Esophagus squamous epithelium (tissue), 4 donors: ENCODE results near the gene ARAP1.

ENCODE experiments used
- POLR2A ChIP-seq, 4 donors: fragments of 450-650 bp; IDR thresholded peaks; one replicate each; pipeline ENCODE4 v1.6.1; 2017; ENCODE audit warnings: antibody characterized with exemption in 4 of 4, mild to moderate bottlenecking in 4 of 4, moderate library complexity in 3 of 4
- TF ChIP-seq, protein P1 (sequence below), 6 experiments: fragments of 450-650 bp in 4 of 6; fragments of 200-600 bp in 2 of 6; sonication (generic) in 2 of 6; IDR thresholded peaks; one replicate each; pipeline ENCODE4 v1.5.1; 2016 to 2019; ENCODE audit warnings: antibody characterized with exemption in 6 of 6, mild to moderate bottlenecking in 4 of 6, moderate library complexity in 4 of 6

DNA sequence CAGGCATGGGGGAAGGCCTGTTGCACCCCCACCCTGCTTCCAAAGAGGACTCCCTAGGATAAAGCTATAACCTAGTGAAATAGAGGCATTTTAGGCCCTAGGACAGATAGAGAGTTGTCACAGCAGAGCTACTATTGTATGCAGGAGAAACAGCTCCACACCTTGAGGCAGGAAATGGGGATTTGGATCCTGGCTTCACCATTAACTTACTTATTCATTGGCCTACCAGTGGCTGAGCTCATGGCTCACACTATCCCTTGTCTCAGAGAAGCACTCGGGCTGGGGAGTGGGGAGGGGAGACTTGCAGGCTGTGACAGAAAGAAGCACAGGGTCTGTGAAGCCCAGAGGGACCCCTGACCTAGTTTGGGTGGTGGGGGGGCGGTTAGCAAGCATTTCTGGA is 77.0 kb downstream of the ARAP1 start:
- TF ChIP-seq, protein P1, sequence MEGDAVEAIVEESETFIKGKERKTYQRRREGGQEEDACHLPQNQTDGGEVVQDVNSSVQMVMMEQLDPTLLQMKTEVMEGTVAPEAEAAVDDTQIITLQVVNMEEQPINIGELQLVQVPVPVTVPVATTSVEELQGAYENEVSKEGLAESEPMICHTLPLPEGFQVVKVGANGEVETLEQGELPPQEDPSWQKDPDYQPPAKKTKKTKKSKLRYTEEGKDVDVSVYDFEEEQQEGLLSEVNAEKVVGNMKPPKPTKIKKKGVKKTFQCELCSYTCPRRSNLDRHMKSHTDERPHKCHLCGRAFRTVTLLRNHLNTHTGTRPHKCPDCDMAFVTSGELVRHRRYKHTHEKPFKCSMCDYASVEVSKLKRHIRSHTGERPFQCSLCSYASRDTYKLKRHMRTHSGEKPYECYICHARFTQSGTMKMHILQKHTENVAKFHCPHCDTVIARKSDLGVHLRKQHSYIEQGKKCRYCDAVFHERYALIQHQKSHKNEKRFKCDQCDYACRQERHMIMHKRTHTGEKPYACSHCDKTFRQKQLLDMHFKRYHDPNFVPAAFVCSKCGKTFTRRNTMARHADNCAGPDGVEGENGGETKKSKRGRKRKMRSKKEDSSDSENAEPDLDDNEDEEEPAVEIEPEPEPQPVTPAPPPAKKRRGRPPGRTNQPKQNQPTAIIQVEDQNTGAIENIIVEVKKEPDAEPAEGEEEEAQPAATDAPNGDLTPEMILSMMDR (IDR thresholded peaks at IDR 0.05), result no peak
- no peak for TF ChIP-seq POLR2A (IDR thresholded peaks at IDR 0.05)
